CD4-positive, alpha-beta T cell treated with Interleukin-15 for 4 hours (primary cell): ENCODE results near the gene PIGB.
"Not testable (repeated sequence)": the region's sequence is repeated elsewhere in the genome, so short reads cannot be mapped to it uniquely, and the experiment has no call there.

Source experiments
- DNase-seq: peaks from one replicate; pipeline ENCODE4 v3.0.0-alpha.2; 2020; ENCODE audit warnings: low spot score

The PIGB gene

DNA sequence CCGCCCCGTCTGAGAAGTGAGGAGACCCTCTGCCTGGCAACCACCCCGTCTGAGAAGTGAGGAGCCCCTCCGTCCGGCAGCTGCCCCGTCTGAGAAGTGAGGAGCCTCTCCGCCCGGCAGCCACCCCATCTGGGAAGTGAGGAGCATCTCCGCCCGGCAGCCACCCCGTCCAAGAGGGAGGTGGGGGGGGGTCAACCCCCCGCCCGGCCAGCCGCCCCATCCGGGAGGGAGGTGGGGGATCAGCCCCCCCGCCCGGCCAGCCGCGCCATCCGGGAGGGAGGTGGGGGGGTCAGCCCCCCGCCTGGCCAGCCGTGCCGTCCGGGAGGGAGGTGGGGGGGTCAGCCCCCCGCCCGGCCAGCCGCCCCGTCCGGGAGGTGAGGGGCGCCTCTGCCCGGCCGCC is 16.2 kb upstream of the PIGB start:
- DNase-seq, result not testable (repeated sequence)

DNA sequence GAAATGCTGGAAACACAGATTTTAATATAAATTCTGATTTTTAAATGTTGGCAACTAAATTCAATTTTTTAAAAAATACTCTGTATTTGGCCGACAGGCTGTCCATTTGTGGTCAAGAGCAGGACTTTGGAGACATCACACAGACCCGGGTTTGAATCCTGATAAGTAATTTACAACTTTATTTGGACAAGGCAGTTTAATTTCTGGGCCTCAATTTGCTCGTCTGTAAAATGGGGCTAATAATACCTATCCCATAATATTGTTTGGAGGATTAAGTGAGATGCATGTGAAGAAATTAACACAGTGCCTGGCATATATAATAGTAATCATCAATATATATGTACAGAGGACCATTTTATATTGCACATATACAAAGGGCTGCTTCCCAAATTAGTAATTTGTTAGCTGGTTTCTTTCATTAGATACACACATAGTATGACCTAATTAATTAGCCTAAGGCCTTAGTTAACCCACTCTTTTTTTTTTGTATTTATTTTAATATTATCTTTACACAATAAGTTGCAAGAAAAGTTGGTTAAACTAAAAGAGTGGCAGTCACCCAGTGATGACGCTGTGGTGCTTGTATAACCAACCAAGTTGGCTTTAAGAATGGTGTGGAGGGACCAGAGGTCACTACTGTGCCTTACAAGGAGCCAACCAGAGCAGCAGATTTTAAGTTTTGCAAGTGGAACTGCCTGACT is 665 bp downstream of the PIGB start:
- peak; percentile 4 for DNase-seq

DNA sequence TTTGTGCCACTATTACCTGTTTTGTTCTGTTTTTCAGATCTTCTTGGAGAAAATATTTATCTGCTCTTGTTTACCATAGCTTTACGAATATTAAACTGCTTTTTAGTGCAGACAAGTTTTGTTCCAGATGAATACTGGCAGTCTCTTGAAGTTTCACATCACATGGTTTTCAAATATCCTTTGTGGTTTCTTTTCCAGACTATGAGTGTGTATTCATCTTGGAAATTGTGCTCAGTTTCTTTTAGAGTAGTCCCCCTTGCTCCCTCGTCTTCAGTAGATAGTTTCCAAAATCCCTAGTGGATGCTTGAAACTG is 1.2 kb downstream of the PIGB start:
- DNase-seq, result no peak

DNA sequence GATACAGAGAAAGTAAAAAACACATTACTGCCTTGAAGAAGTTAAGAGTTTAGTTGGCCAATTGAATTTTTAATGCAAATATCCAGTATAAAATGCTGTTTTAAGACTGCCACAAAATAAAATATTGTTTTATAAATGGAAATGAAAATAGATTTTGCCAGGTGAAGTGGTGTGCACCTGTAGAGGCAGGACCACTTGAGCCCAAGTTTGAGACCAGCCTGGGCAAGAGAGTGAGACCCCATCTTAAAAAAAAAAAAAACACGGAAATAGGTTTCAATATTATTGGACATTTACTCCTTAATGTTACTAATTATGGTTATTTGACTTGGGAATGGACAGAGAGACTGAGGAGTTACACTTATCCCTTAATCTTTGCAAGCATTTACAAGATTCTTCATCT is 1.9 kb downstream of the PIGB start:
- DNase-seq, result no peak

DNA sequence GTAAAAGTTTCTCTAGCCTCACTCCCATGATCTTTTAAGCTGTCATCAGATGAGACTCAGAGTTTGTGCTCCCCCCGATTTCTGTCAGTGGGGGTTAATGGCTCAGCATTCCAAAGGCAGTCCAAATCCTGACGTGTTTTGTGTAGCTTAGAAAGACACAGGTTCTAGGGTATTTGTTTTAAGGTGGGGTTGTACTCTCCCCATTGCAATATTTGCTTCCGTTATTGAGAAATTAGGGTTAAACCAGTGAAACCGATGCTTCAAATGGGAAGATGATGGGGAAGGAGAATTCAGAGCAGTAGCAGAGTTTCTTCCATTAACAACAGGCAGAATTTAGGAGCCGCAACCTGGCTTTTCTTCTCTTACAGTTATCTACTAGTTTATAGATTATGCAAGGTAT is 3.4 kb downstream of the PIGB start:
- DNase-seq, result no peak

DNA sequence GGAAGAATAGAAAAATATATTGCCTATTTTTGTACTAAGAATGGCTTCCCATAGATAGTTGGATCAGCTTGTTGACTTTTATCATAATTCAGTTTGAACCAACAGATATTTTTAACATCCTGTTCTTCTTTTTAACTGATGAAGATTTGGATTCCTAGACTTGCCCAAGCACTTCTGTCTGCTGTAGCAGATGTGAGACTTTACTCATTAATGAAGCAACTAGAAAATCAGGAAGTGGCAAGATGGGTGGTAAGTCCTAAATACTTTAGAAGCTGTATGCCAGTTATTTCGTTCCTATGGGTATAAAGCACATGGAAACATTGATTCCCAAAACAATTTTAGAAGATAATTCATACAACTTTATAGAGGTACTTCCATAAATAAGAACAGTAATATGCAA is 8.4 kb downstream of the PIGB start:
- no peak for DNase-seq

DNA sequence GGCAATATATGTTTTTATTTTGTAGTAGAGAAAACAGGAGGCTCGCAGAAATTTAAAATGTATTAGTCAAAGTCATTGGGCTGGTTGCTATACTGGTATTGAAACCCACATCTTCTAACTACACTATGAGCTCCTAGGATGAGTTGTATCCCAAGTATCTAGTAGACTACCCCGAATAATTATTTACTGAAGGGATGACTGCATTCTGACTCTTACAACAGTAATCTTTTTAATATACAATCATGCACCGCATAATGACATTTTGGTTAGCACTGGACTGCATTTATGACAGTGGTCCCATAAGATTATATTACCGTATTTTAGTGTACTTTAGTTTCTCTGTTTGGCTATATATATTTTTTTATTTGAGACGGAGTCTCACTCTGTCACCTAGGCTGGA is 15.3 kb downstream of the PIGB start:
- no peak for DNase-seq

DNA sequence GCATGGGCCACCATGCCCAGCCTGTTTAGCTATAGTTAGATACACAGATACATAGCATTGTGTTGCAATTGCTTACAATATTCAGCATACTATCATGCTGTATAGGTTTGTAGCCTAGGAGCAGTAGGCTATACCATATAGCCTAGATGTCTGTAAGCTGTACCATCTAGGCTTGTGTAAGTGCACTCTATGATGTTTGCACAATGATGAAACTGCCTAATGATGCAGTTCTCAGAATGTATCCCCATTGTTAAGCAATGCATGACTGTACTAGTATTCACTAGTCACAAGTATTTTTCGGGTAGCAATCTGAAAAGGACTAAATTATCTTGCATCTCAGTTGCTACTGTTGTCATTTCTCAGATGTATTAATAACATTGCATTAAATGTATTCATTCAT is 16.0 kb downstream of the PIGB start:
- DNase-seq, result no peak

DNA sequence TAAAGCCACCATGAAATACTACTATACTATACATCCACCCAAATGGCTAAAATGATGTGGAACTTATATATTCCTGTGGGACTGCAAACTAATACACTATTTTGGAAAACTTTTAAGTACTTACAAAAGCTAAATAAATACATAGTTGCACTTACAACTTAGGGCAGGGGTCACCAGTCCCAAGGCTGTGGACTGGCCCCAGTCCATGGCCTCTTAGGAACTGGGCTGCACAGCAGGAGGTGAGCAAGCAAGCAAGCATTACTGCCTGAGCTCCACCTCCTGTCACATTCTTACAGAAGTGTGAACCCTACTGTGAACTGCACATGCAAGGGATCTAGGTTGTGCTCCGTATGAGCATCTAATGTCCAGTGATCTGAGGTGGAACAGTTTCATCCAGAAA is 18.1 kb downstream of the PIGB start:
- no peak for DNase-seq

DNA sequence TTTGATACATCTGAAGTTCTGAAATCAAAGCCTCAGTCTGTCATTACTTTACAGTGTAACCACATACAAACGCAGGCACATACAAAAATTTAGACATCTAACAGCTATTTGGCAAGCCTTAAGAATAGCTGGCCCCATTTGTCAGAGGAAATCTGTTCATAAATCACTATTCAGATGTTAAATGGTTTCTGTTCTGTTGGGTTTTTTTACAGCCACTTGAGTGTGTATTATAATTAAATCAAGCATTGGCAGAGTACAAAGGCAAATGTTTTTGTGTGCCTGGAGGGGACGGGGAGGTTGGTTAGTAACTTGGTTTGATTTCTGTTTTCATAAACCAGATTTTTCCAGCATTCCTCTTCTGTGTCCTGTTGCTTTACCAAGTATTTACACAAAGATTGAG is 24.1 kb downstream of the PIGB start:
- no peak for DNase-seq

DNA sequence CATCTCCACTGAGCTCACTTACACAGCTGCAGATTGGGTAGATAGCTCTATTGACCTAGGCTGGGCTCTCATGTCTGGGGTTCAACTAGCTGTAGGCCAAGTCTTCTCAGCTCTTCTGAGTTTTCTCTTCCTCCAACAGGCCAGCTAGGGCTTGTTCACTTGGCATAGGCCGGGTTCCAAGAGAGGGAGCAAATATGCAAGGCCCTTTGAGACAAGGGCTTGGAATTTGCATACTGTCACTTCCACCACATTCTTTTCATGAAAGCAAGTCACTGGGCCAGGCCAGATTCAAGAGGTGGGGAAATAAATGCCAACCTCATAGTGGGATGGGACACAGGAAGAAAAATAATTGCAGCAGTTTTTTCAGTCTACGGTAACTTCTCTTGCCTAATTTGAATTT is 25.2 kb downstream of the PIGB start:
- DNase-seq, result no peak

DNA sequence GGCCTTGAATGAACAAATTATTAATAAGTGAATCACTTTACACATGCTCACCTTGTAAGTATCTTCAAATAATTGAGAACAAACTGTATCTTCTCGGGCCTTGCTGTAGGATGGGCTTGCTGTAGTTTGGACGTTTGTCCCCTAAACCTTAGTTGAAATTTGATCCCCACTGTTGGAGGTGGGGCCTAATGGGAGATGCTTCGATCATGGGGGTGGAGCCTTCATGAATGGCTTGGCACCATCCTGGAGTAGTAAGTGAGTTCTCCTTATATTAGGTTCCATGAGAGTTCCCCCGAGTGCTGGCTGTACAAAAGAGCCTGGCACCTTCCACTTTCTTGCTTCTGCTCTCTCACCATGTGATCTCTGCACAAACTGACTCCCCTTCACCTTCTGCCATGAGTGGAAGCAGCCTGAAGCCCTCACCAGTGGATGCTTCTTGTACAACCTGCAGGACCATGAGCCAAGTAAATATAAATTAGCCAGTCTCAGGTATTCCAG is 29.3 kb downstream of the PIGB start:
- DNase-seq, result no peak

DNA sequence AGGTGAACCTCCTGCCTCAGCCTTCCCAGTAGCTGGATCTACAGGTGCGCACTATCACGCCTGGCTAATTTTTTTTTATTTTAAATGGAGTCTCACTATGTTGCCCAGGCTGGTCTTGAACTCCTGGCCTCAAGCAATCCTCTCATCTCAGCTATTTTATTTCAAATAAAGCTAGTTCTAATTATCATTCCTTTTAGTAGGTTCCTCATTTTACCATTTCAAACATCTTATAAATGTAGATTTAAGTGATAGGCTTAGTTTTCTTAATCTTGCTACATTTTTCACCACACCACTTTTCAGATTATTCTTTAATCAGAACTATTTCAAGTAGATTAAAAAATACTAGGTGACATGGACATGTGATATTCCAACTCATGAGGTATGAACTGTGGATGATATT is 30.3 kb downstream of the PIGB start:
- DNase-seq, result no peak

DNA sequence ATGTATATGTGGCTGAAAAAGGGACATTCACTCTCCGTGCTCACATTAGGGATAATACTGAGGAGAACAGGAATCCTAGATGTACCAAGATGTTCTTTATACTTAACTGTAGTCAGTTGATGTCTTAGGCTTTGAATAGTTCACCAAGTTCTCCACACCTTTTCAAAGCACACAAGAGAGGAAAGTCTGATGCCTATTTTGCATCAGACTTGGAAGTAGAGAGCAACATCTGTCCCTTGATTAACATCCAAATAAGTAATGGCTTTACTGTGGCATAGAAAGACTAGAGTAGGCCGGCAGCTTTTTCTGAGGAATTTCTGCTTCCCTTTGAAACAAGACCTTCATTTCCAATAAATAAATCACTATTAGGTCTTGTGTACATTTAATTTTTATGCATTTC is 34.0 kb downstream of the PIGB start:
- DNase-seq, result no peak

DNA sequence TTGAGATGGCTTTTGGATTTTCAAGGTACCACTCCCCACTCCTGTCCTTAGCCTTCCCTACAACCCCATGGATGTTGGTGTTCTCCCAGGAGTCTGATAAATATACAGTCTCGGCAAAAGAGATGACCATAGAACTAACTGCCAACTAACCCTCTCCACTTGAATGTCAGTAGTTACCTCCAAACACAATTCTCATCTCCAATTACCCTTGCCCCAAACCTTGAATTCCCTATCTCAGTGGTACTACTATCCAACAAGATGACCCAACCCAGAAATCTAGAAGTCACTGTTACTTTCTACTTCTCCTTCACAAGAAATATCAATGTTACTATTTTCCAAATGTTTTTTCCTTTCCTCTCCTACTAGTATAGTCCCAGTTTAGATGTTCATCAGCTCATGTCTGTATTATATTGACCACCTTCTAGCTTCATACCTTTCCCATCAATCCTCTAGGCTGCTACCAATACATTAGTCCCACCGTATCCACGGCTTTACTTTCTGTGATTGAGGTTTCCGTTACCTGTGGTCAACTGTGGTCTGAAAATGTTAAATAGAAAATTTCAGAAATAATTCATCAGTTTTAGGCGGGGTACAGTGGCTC is 38.1 kb downstream of the PIGB start:
- no peak for DNase-seq

DNA sequence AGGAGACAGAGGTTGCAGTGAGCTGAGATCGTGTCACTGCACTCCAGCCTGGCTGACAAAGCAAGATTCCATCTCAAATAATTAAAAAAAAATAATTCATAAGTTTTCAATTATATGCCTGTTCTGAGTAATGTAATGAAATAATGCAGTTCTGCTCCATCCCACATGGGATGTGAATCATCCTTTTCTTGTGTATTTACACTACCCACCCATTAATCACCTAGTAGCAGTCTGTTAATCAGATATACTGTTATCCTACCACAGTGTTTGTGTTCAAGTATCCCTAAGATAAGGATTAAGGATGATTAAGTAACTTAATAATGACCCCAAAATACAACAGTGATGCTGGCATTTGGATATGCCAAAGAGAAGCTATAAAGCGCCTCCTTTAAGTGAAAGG is 38.8 kb downstream of the PIGB start:
- no peak for DNase-seq

DNA sequence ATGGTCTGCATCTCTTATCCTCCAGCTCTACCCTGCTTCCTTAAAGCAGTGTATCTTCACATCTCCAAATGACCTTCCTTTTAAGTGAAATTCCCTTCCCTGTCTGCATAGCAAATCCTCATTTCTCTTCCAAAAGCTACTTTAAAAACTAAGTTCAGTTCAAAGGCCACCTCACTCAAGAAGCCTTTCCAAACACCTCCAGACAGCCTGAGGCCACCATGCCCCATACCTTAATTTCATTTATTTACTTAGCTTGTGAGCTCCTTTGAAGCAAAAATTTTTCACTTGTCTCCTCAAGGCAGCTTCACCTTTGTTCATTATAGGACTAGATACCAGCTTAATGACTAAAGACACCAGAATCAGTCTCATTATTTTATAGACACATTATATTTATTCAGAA is 39.4 kb downstream of the PIGB start:
- DNase-seq, result no peak

DNA sequence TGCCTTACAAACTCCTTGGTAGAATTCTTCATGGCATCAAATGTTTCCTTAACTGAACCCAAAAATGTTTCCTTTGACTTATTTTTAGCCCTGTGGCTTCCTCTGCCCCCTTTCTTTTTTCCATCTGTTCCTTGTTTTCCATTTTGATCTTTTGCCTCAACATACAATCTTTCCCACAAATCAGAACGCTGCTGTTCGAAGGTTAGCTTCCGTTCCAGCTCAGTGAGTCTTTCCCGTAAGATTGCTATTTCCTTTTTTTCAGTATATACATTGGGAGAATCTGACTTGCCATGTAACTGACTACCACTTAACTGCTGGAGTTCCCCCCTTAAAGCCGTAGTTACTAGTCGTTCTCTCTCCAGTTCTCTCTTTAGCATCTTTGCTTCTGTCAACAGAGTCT is 41.2 kb downstream of the PIGB start:
- no peak for DNase-seq

DNA sequence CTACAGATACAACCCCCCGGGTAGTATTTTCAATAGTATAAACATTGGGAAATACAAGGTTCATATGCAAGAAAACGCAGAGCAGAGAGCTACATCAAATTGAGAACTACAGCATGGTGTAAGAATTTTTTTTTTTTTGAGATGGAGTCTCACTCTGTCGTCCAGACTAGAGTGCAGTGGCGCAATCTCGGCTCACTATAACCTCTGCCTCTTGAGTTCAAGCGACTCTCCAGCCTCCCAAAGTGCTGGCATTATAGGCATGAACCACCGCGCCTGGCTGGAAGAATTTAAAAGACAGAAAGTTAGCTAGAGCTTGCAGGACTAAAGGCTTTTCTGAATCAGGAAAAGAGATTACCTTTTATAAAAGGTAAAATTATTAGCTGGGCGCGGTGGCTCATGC is 42.0 kb downstream of the PIGB start:
- DNase-seq, result no peak

DNA sequence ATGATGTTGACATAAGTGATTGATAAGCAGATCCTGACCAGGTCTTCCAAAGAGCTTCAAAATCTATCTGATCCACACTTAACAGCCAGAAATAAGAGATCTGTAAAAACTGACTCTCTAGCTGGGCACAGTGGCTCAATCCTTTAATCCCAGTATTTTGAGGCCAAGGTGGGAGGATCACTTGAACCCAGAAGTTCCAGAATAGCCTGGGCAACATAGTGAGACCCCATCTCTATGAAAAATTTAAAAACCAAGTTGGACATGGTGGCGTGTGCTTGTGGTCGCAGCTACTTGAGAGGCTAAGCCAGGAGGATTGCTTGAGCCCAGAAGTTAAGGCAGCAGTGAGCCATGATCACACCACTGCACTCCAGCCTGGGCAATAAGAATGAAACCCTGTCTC is 43.6 kb downstream of the PIGB start:
- DNase-seq, result no peak

DNA sequence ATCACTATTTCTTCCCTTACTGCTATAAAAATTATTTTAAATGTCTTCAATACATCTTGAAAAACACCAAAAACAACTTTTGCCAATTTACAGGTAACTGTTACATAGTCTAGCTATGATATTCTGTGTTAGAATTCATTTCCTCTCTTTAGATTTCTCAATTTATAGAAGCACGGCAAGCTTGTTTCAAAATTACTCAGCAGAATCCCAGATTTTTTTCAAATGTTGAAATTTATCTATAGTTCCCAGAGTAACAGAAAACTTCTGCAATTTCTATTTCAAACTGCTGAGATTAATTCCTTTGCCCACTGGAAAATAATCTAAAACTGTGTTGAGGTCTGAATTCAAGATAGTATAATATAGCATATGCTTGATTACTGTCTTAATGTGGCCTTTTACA is 48.0 kb downstream of the PIGB start:
- DNase-seq, result no peak

DNA sequence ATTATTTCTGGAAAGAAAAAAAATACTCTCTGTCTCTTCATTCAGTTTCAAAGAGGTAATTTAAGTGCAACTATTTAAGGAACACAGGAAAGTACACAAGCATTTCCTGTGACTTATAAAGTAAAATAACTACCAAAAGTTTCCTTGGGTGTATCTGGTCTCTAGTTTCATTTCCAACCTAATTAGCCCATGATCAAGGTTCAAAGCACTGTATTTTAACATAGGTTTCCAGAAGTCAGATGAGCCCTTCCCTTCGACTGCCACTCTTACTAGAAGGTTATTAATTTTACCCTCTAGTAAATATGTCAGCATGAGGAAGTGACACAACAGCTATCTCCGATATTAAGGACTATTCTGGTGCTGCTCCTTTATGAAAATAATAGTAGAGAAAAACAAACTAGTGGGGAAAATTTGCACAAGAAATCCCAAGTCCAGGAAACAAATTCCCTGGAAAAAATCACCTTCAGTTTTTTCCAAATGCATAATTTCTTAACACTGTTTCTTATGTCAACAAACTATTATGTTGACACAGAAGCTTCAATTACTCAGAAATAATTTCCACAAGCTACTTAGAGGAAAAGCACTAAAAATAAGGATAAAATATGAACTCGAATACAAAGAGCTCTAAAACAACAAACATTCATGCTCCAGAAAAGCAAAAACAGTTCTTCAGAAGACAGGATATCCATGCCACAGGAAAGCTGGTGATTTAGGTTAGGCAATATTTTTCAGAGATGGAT is 53.8 kb downstream of the PIGB start:
- no peak for DNase-seq

DNA sequence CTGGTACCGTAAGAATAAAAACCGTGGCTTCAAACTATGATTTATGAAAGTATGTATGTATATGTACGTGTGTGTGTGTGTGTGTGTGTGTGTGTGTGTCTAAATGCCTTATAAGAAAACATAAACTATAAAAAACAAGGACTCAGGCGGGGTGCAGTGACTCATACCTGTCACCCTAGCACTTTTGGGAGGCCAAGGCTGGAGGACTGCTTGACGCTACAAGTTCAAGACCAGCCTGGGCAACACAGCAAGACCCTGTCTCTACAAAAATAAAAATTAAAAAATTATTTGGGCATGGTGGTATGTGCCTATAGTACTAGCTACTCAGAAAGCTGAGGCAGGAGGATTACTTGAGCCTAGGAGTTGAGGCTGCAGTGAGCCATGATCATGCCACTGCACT is 60.1 kb downstream of the PIGB start:
- no peak for DNase-seq

DNA sequence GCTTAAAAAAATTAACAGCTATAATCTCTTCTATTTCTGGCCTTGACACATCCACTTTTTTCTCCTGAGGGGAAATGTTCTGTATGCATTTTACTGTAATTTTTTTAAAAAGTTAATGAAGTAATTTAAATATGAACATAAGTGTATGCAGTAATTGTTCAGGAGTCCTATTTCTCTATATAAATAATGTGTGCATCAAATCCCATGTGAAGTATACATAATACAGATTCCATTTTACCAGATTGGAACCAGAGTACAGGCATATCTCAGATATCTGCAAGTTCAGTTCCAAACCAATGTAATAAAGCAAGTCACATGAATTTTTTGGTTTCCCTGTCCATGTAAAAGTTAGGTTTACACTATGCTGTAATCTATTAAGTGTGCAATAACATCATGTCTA is 62.6 kb downstream of the PIGB start:
- no peak for DNase-seq
